HEK293 (cell line): ENCODE data around the gene SPECC1.

ENCODE experiments used
- CTCF ChIA-PET: fragments of 350-600 bp; formaldehyde crosslinking; extraction: SDS; loops from one replicate; lab custom pipeline; 2021; ENCODE audit warnings: antibody characterized with exemption; lab: Yijun Ruan, JAX
- POLR2A ChIA-PET: fragments of 300-600 bp; formaldehyde crosslinking; extraction: SDS; loops from one replicate; lab custom pipeline; 2020; ENCODE audit warnings: antibody characterized with exemption, inconsistent platforms; lab: Yijun Ruan, JAX
- H3K27ac ChIP-seq: fragments of 200-500 bp; sonication (Bioruptor generic); 2 replicates; pipeline ENCODE4 v1.5.1; 2014; ENCODE audit warnings: low read depth, low read length, control low read depth, inconsistent platforms; ENCODE audit errors: extremely low read depth
- H3K36me3 ChIP-seq, 2 experiments: fragments of 200-500 bp in 1 of 2; sonication (Bioruptor generic) in 1 of 2; 1 replicate in 1 of 2; 2 replicates in 1 of 2; pipeline ENCODE4 v1.5.1; 2014 to 2017; ENCODE audit warnings: inconsistent platforms in 2 of 2, low read length in 2 of 2; ENCODE audit not compliant: control insufficient read depth in 2 of 2, insufficient read depth in 1 of 2
- H3K4me1 ChIP-seq: fragments of 200-500 bp; sonication (Bioruptor generic); 2 replicates; pipeline ENCODE4 v1.5.1; 2014; ENCODE audit warnings: mild to moderate bottlenecking, low read length, inconsistent platforms; ENCODE audit not compliant: control insufficient read depth, insufficient read depth
- H3K4me3 ChIP-seq: 2 replicates; pipeline ENCODE4 v1.5.1; 2011; ENCODE audit warnings: low read depth, mild to moderate bottlenecking, control low read depth, low read length, moderate library complexity
- H3K9me3 ChIP-seq: fragments of 200-500 bp; sonication (Bioruptor generic); 2 replicates; pipeline ENCODE4 v1.5.1; 2014; ENCODE audit warnings: low read depth, low read length, inconsistent platforms; ENCODE audit not compliant: control insufficient read depth, insufficient read depth
- MEIS1 ChIP-seq: sonication (generic); formaldehyde crosslinking; IDR thresholded peaks from 2 replicates; pipeline ENCODE4 v1.8.1; 2022; ENCODE audit warnings: missing genetic modification reagents, mild to moderate bottlenecking, borderline replicate concordance
- PRDM10 ChIP-seq: fragments of 450-650 bp; formaldehyde crosslinking; IDR thresholded peaks from 2 replicates; pipeline ENCODE4 v1.5.1; 2016; ENCODE audit warnings: missing biosample characterization, missing genetic modification characterization
- PRDM4 ChIP-seq: fragments of 450-650 bp; formaldehyde crosslinking; IDR thresholded peaks from 2 replicates; pipeline ENCODE4 v1.5.1; 2017; ENCODE audit warnings: missing biosample characterization, missing genetic modification characterization
- YY2 ChIP-seq: fragments of 450-650 bp; formaldehyde crosslinking; IDR thresholded peaks from 2 replicates; pipeline ENCODE4 v1.5.1; 2016; ENCODE audit warnings: missing biosample characterization, missing genetic modification characterization
- ZFHX2 ChIP-seq: fragments of 450-650 bp; formaldehyde crosslinking; conservative IDR thresholded peaks from 2 replicates; pipeline ENCODE4 v1.5.1; 2016; ENCODE audit warnings: missing biosample characterization, missing genetic modification characterization
- ZFP37 ChIP-seq: fragments of 450-650 bp; formaldehyde crosslinking; IDR thresholded peaks from 2 replicates; pipeline ENCODE4 v1.5.1; 2016; ENCODE audit warnings: missing biosample characterization, missing genetic modification characterization
- ZIC2 ChIP-seq: fragments of 450-650 bp; formaldehyde crosslinking; IDR thresholded peaks from 2 replicates; pipeline ENCODE4 v1.5.1; 2016; ENCODE audit warnings: missing biosample characterization, missing genetic modification characterization
- ZNF132 ChIP-seq: fragments of 450-650 bp; formaldehyde crosslinking; IDR thresholded peaks from 2 replicates; pipeline ENCODE4 v1.5.1; 2017; ENCODE audit warnings: missing biosample characterization, missing genetic modification characterization, borderline replicate concordance
- ZNF292 ChIP-seq: fragments of 450-650 bp; formaldehyde crosslinking; IDR thresholded peaks from 2 replicates; pipeline ENCODE4 v1.5.1; 2016; ENCODE audit warnings: low read depth, missing biosample characterization, missing genetic modification characterization, borderline replicate concordance
- ZNF501 ChIP-seq: fragments of 450-650 bp; formaldehyde crosslinking; IDR thresholded peaks from 2 replicates; pipeline ENCODE4 v1.5.1; 2016; ENCODE audit warnings: missing biosample characterization, missing genetic modification characterization
- ZNF558 ChIP-seq: fragments of 450-650 bp; formaldehyde crosslinking; IDR thresholded peaks from 2 replicates; pipeline ENCODE4 v1.5.1; 2016; ENCODE audit warnings: missing biosample characterization, missing genetic modification characterization
- ZNF692 ChIP-seq: fragments of 450-650 bp; formaldehyde crosslinking; IDR thresholded peaks from 2 replicates; pipeline ENCODE4 v1.5.1; 2016; ENCODE audit warnings: missing biosample characterization, missing genetic modification characterization
- ZNF776 ChIP-seq: fragments of 450-650 bp; formaldehyde crosslinking; IDR thresholded peaks from 2 replicates; pipeline ENCODE4 v1.5.0; 2017; ENCODE audit warnings: missing biosample characterization, missing genetic modification characterization, borderline replicate concordance

The SPECC1 gene

GRCh38 chr17:20210180-20210579 is 201.0 kb downstream of the SPECC1 start:
- Histone ChIP-seq H3K4me1 (peaks cover 6% of the 10 kb centered on the region; the same call in 1 of the 2 replicates), H3K36me3 (peaks cover 0 to 9% of the 10 kb centered on the region in 2 experiments; a peak in 1 of 3 replicates), H3K27ac (no peak overlapping the region), H3K4me3 (no peak overlapping the region), H3K9me3 (no peaks in the 10 kb centered on the region)
- no peak for TF ChIP-seq ZNF692
- POLR2A ChIA-PET, result no interaction called here
- CTCF ChIA-PET, result interaction anchor here (1.1 to 1.8 kb wide), 3 partner anchors 13 to 16 kb away, joined by 3 to 5 read pairs (median 4); no protein-coding TSS in a partner anchor

GRCh38 chr17:20210614-20211013 is 201.5 kb downstream of the SPECC1 start:
- no peaks in the 10 kb centered on the region for H3K9me3 ChIP-seq
- CTCF ChIA-PET, result interaction anchor here (0.7 to 1.8 kb wide), 4 partner anchors 12 to 218 kb away, joined by 3 to 5 read pairs (median 4); no protein-coding TSS in a partner anchor
- TF ChIP-seq PRDM4 (no peak), ZNF558 (no peak), MEIS1 (CRISPR knock-in tag) (no peak), ZFP37 (tag by site-specific recombination) (no peak), ZNF292 (no peak), YY2 (tag by site-specific recombination) (no peak)
- TF ChIP-seq, all 188 proteins: peak for 0
- Histone ChIP-seq H3K4me1 (peaks cover 6% of the 10 kb centered on the region; the same call in 1 of the 2 replicates), H3K36me3 (peaks cover 0 to 9% of the 10 kb centered on the region in 2 experiments; a peak in 1 of 3 replicates), H3K27ac (no peak overlapping the region), H3K4me3 (no peak overlapping the region)
- POLR2A ChIA-PET, result no interaction called here

- H3K27ac ChIP-seq, result no peak overlapping the region
- CTCF ChIA-PET, result interaction anchor here (0.7 to 2.9 kb wide), 2 partner anchors 16 to 218 kb away, joined by 4 to 17 read pairs; no protein-coding TSS in a partner anchor
- H3K36me3 ChIP-seq, result peaks cover 0 to 9% of the 10 kb centered on the region in 2 experiments; a peak in 1 of 3 replicates
- POLR2A ChIA-PET, result no interaction called here
- H3K4me3 ChIP-seq, result no peak overlapping the region
- H3K9me3 ChIP-seq, result no peaks in the 10 kb centered on the region
- peaks cover 4% of the 10 kb centered on the region; the same call in 1 of the 2 replicates for H3K4me1 ChIP-seq
- TF ChIP-seq ZNF132, result no peak
- peak; percentile 23; the same call in 1 of the 2 replicates for TF ChIP-seq ZIC2 (tag by site-specific recombination)
Observed at GRCh38 chr17:20211246-20211645, 202.1 kb downstream of the SPECC1 start.

GRCh38 chr17:20213449-20213848 is 204.3 kb downstream of the SPECC1 start:
- POLR2A ChIA-PET, result no interaction called here
- no peak overlapping the region for H3K4me3 ChIP-seq
- no peaks in the 10 kb centered on the region for H3K9me3 ChIP-seq
- H3K4me1 ChIP-seq, result no peaks in the 10 kb centered on the region
- CTCF ChIA-PET, result interaction anchor here (0.6 to 2.9 kb wide), 3 partner anchors 14 to 220 kb away, joined by 3 to 17 read pairs (median 4); no protein-coding TSS in a partner anchor
- no peak overlapping the region for H3K27ac ChIP-seq
- H3K36me3 ChIP-seq, result peaks cover 0 to 9% of the 10 kb centered on the region in 2 experiments; a peak in 1 of 3 replicates
- TF ChIP-seq ZNF776 (tag by site-specific recombination) (no peak), ZNF501 (tag by site-specific recombination) (no peak), PRDM10 (tag by site-specific recombination) (no peak), ZFHX2 (no peak)
